Hematopoietic multipotent progenitor cell (in vitro differentiated cells): ENCODE results near the gene UBQLNL. TPM values are rescaled to one million over a fixed set of nuclear protein-coding genes. Genes with fewer than 3 reads are reported as not detected.

Experiments used
- DNase-seq, 3 donors: peaks; one replicate each; pipeline ENCODE4 v3.0.0-alpha.2; 2011 to 2015; ENCODE audit warnings: low read depth in 2 of 3, low spot score in 2 of 3
- total RNA-seq: library from RNA; depleted of rRNA; stranded (reverse); fragments of >200 nt; gene quantifications from one replicate; pipeline ENCODE4 v1.2.3, GENCODE V29; 2012

Gene UBQLNL
- total RNA-seq, 1 donor: 0.81 TPM

GRCh38 chr11:5507933-5508305, 8.6 kb downstream of the UBQLNL start:
- DNase-seq: no peak

- DNase-seq: no peak
Observed at GRCh38 chr11:5507177-5507932, 9.1 kb downstream of the UBQLNL start.

GRCh38 chr11:5505363-5506048, 11.0 kb downstream of the UBQLNL start:
- no peak for DNase-seq

- DNase-seq: no peak
Observed at GRCh38 chr11:5504403-5504921, 12.0 kb downstream of the UBQLNL start.

GRCh38 chr11:5500393-5500801, 16.1 kb downstream of the UBQLNL start:
- no peak for DNase-seq

GRCh38 chr11:5499671-5500070, 16.8 kb downstream of the UBQLNL start:
- no peak for DNase-seq

- DNase-seq: no peak
Observed at GRCh38 chr11:5489576-5490357, 26.7 kb downstream of the UBQLNL start.

GRCh38 chr11:5488798-5489399, 27.6 kb downstream of the UBQLNL start:
- no peak for DNase-seq

- no peak for DNase-seq
Observed at GRCh38 chr11:5488385-5488784, 28.1 kb downstream of the UBQLNL start, which contains the start of gene OR52D1. OR52D1 (plus strand) TSS chr11:5488685; CDS start chr11:5488707, 22 bp downstream.

GRCh38 chr11:5486421-5486820, 30.1 kb downstream of the UBQLNL start:
- no peak for DNase-seq

GRCh38 chr11:5486003-5486402, 30.5 kb downstream of the UBQLNL start:
- DNase-seq: peak in 2 of 3 donors; percentile 22 to 74

GRCh38 chr11:5476186-5476819, 40.2 kb downstream of the UBQLNL start:
- peak; percentile 5 to 72 (median 40) for DNase-seq

GRCh38 chr11:5473921-5474320, 42.6 kb downstream of the UBQLNL start:
- no peak for DNase-seq

- DNase-seq: no peak
Observed at GRCh38 chr11:5467527-5467926, 49.0 kb downstream of the UBQLNL start.

Other genes starting within 250 kb of the UBQLNL start
- under 0.01 TPM for gene HBE1, start 246.8 kb downstream of the UBQLNL start, total RNA-seq
- gene OR51B4, start 214.8 kb downstream of the UBQLNL start, total RNA-seq: 0.54 TPM
- 0.27 TPM for gene OR51B2, start 192.4 kb downstream of the UBQLNL start, total RNA-seq
- gene OR51B5, start 173.2 kb downstream of the UBQLNL start, total RNA-seq: 0.81 TPM
- not detected for gene OR51B6, start 165.2 kb downstream of the UBQLNL start, total RNA-seq
- not detected for gene OR51M1, start 132.9 kb downstream of the UBQLNL start, total RNA-seq
- gene OR51Q1, start 94.6 kb downstream of the UBQLNL start, total RNA-seq: not detected
- 1.3 TPM for gene OR51I1, start 75.2 kb downstream of the UBQLNL start, total RNA-seq
- gene OR51I2, start 67.4 kb downstream of the UBQLNL start, total RNA-seq: under 0.01 TPM
- not detected for gene OR52D1, start 28.0 kb downstream of the UBQLNL start, total RNA-seq
- 0.81 TPM for gene UBQLN3, start 6.7 kb downstream of the UBQLNL start, total RNA-seq
- 4.3 TPM for gene OR52H1, start 31.8 kb upstream of the UBQLNL start, total RNA-seq
- gene OR52B6, start 64.2 kb upstream of the UBQLNL start, total RNA-seq: under 0.01 TPM
- gene TRIM6, start 79.9 kb upstream of the UBQLNL start, total RNA-seq: 2.4 TPM
- 12.7 TPM for gene TRIM34, start 108.3 kb upstream of the UBQLNL start, total RNA-seq
- 25.9 TPM for gene TRIM5, start 168.4 kb upstream of the UBQLNL start, total RNA-seq
- 74.6 TPM for gene TRIM22, start 173.1 kb upstream of the UBQLNL start, total RNA-seq
- gene OR56B1, start 219.7 kb upstream of the UBQLNL start, total RNA-seq: 0.27 TPM
- 1.3 TPM for gene OR52N4, start 237.5 kb upstream of the UBQLNL start, total RNA-seq